ENCODE data around the gene MLANA.

The MLANA gene

GRCh38 chr9:5892456-5893133, 1.9 kb downstream of the MLANA start:
- no peaks in the 10 kb centered on the region for H3K36me3 ChIP-seq (replicated peaks)
- DNase-seq: no peak
- no peak overlapping the region for H3K27ac ChIP-seq
- in situ Hi-C loops (cut with HindIII; ENCODE audit: low pct_ligation_motif_present, low sequenced_read_pairs): no loop called here
- no peak for TF ChIP-seq CTCF (IDR thresholded peaks at IDR 0.05; ENCODE audit: low read depth, low read length, missing control alignments)
- no peak overlapping the region for H3K4me3 ChIP-seq (ENCODE audit: low read depth, low read length)
- H3K27me3 ChIP-seq (replicated peaks): no peaks in the 10 kb centered on the region

GRCh38 chr9:5893134-5893505, 2.4 kb downstream of the MLANA start:
- in situ Hi-C loops (cut with HindIII; ENCODE audit: low pct_ligation_motif_present, low sequenced_read_pairs): no loop called here

GRCh38 chr9:5893591-5894236, 3.0 kb downstream of the MLANA start:
- Histone ChIP-seq H3K36me3 (replicated peaks) (no peaks in the 10 kb centered on the region), H3K27me3 (replicated peaks) (no peaks in the 10 kb centered on the region), H3K27ac (no peak overlapping the region), H3K4me3 (ENCODE audit: low read depth, low read length) (no peak overlapping the region)
- TF ChIP-seq CTCF (IDR thresholded peaks at IDR 0.05; ENCODE audit: low read depth, low read length, missing control alignments): no peak
- no peak for DNase-seq
- in situ Hi-C loops (cut with HindIII; ENCODE audit: low pct_ligation_motif_present, low sequenced_read_pairs): no loop called here

More at GRCh38 chr9:5893134-5893505, 2.4 kb downstream of the MLANA start:
- Histone ChIP-seq H3K27me3 (replicated peaks) (no peaks in the 10 kb centered on the region), H3K27ac (no peak overlapping the region), H3K36me3 (replicated peaks) (no peaks in the 10 kb centered on the region), H3K4me3 (ENCODE audit: low read depth, low read length) (no peak overlapping the region)
- DNase-seq: no peak
- TF ChIP-seq CTCF (IDR thresholded peaks at IDR 0.05; ENCODE audit: low read depth, low read length, missing control alignments): no peak

GRCh38 chr9:5894237-5894959, 3.7 kb downstream of the MLANA start:
- in situ Hi-C loops (cut with HindIII; ENCODE audit: low pct_ligation_motif_present, low sequenced_read_pairs): no loop called here
- Histone ChIP-seq H3K4me3 (ENCODE audit: low read depth, low read length) (no peak overlapping the region), H3K27ac (no peak overlapping the region), H3K36me3 (replicated peaks) (no peaks in the 10 kb centered on the region), H3K27me3 (replicated peaks) (no peaks in the 10 kb centered on the region)
- no peak for DNase-seq
- TF ChIP-seq CTCF (IDR thresholded peaks at IDR 0.05; ENCODE audit: low read depth, low read length, missing control alignments): no peak

DNA sequence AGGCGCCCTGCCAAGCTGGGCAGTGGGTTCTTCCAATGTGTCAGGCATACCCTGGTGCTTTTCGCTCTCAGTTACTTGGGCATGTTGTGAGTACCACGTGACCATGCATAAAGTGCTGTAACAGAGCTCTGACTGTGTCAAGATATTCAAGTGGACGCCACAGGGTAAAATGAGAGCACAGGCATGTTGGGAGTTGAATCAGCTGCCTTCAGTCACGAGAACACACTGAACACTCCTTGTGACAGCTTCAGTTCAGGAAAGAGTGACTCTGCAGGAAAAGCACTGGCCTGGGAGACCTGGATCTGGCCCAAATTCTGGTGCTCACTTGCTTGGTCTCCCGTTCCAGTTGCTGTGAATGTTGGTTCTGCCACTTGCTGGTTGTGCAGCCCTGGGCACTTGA, 5.1 kb downstream of the MLANA start:
- H3K4me3 ChIP-seq (ENCODE audit: low read depth, low read length): no peak overlapping the region
- no peak for DNase-seq
- no peaks in the 10 kb centered on the region for H3K36me3 ChIP-seq (replicated peaks)
- H3K27ac ChIP-seq: no peak overlapping the region
- no peak for TF ChIP-seq CTCF (IDR thresholded peaks at IDR 0.05; ENCODE audit: low read depth, low read length, missing control alignments)
- no peaks in the 10 kb centered on the region for H3K27me3 ChIP-seq (replicated peaks)
- in situ Hi-C loops (cut with HindIII; ENCODE audit: low pct_ligation_motif_present, low sequenced_read_pairs): no loop called here
